ENCODE measurements around the gene TWF2.

DNA sequence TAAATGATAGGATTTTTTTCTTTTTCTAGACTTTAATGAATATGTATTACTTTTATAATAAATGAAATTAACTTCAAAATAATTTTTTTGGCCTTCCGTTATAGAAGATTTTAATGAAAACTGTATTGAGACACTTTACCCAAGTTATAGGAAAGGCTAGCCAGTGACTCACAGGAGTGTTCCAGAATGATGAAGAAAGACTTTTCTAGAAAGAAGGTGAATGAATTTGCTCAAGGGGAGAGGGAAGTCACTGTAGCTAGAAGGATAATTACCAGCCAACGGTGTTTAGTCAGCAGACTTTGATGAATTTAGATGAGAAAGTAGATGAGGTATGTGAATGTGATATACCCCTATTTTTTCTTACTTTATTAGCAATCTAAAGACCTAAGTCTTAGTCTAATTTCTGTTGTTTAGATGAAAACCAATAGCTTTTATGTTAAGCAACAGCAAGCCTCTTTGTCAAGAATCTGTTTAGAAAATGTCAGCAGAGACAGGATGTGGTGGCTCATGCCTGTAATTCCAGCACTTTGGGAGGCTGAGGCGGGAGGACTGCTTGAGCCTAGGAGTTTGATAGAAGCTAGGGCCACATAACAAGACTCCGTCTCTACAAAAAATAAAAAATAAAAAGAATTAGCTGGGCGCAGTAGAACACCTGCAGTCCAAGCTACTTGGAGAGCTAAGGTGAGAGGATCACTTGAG is 37.8 kb downstream of the TWF2 start:
- TF ChIP-seq ZNF274 (IDR thresholded peaks at IDR 0.05; ENCODE audit: low read depth, low read length) (no peak), SUZ12 (IDR thresholded peaks at IDR 0.05; ENCODE audit: extremely low read depth, insufficient read depth, insufficient read length) (no peak), YY1 (IDR thresholded peaks at IDR 0.05; ENCODE audit: insufficient read depth, insufficient read length) (no peak)
